H1 (cell line): Measurements from ENCODE around the gene TDRD3. TPM values are rescaled to one million over a fixed set of nuclear protein-coding genes. Genes with fewer than 3 reads are reported as not detected.

Source experiments
- CTCF ChIA-PET: fragments of 300-600 bp; sonication (Branson Sonifier 250); formaldehyde crosslinking; loops from one replicate; lab custom pipeline; 2021; ENCODE audit not compliant: partially characterized antibody; lab: Charles Lee
- POLR2A ChIA-PET: fragments of 300-600 bp; sonication (Branson Sonifier 250); formaldehyde crosslinking; loops from one replicate; lab custom pipeline; 2021; ENCODE audit warnings: inconsistent platforms; ENCODE audit not compliant: partially characterized antibody; lab: Charles Lee
- DNase-seq, 2 experiments: peaks; one replicate each; pipeline versions ENCODE4 v3.0.0 to v3.0.0-alpha.2; 2010 to 2022; ENCODE audit warnings: low spot score in 2 of 2, low read depth in 1 of 2, mixed read lengths in 1 of 2
- FAIRE-seq: peaks from 2 replicates; lab custom pipeline; 2011; peaks lifted over from hg19 to GRCh38; lab: Jason Lieb, UNC
- H2AFZ ChIP-seq: 2 replicates; pipeline ENCODE4 v1.8.1; 2012; ENCODE audit warnings: low read length, inconsistent platforms
- H2AK5ac ChIP-seq: 2 replicates; pipeline ENCODE4 v1.6.1; 2013; ENCODE audit warnings: low read depth, low read length
- H2BK120ac ChIP-seq: replicated peaks from 2 replicates; pipeline ENCODE3; 2013; ENCODE audit warnings: low read depth, low read length, inconsistent platforms
- H2BK12ac ChIP-seq: 2 replicates; pipeline ENCODE4 v1.6.1; 2013; ENCODE audit warnings: low read depth, low read length
- H2BK15ac ChIP-seq: 2 replicates; pipeline ENCODE4 v1.6.1; 2013; ENCODE audit warnings: low read length
- H2BK20ac ChIP-seq: 2 replicates; pipeline ENCODE4 v1.6.1; 2013; ENCODE audit warnings: low read length
- H2BK5ac ChIP-seq: 2 replicates; pipeline ENCODE4 v1.6.1; 2013; ENCODE audit warnings: low read depth, low read length
- H3K14ac ChIP-seq: 2 replicates; pipeline ENCODE4 v1.6.1; 2013; ENCODE audit warnings: inconsistent platforms; ENCODE audit not compliant: insufficient read length
- H3K18ac ChIP-seq: 2 replicates; pipeline ENCODE4 v1.6.1; 2013; ENCODE audit warnings: low read length; ENCODE audit errors: extremely low read depth
- H3K23ac ChIP-seq: 2 replicates; pipeline ENCODE4 v1.6.1; 2013; ENCODE audit warnings: inconsistent platforms; ENCODE audit not compliant: insufficient read length
- H3K23me2 ChIP-seq: 2 replicates; pipeline ENCODE4 v1.6.1; 2013; ENCODE audit warnings: low read depth, low read length
- H3K27ac ChIP-seq: 2 replicates; pipeline ENCODE4 v1.6.1; 2011; ENCODE audit warnings: low read depth, low read length, inconsistent platforms
- H3K27me3 ChIP-seq, 4 experiments: replicated peaks in 1 of 4; 1 replicate in 1 of 4; 2 replicates in 3 of 4; pipeline versions ENCODE4 v1.6.1 to v1.8.1; 2011 to 2013; ENCODE audit warnings: low read length in 3 of 4, mild to moderate bottlenecking in 3 of 4, inconsistent platforms in 2 of 4, mixed read lengths in 2 of 4, moderate library complexity in 1 of 4; ENCODE audit not compliant: control insufficient read depth in 3 of 4, insufficient read depth in 3 of 4; ENCODE audit errors: extremely low read depth in 1 of 4
- H3K36me3 ChIP-seq, 4 experiments: 2 replicates each; pipeline versions ENCODE4 v1.6.1 to v1.8.1; 2011 to 2013; ENCODE audit warnings: mild to moderate bottlenecking in 4 of 4, low read length in 3 of 4, moderate library complexity in 2 of 4, control low read depth in 1 of 4, inconsistent platforms in 1 of 4; ENCODE audit not compliant: insufficient read depth in 4 of 4, control insufficient read depth in 2 of 4
- H3K4ac ChIP-seq: replicated peaks from 2 replicates; pipeline ENCODE3; 2013; ENCODE audit warnings: low read length, low read depth, mixed read lengths, inconsistent platforms; ENCODE audit not compliant: insufficient read length
- H3K4me1 ChIP-seq, 4 experiments: replicated peaks in 1 of 4; 1 replicate in 1 of 4; 2 replicates in 3 of 4; pipeline versions ENCODE4 v1.6.1 to v1.8.1; 2011 to 2013; ENCODE audit warnings: low read length in 3 of 4, inconsistent platforms in 2 of 4, mixed read lengths in 1 of 4; ENCODE audit not compliant: insufficient read depth in 4 of 4, control insufficient read depth in 3 of 4
- H3K4me2 ChIP-seq, 2 experiments: 2 replicates each; pipeline versions ENCODE4 v1.6.1 to v1.8.1; 2011 to 2013; ENCODE audit warnings: low read depth in 2 of 2, low read length in 2 of 2, control low read depth in 1 of 2, inconsistent platforms in 1 of 2, mild to moderate bottlenecking in 1 of 2; ENCODE audit not compliant: insufficient read depth in 1 of 2
- H3K4me3 ChIP-seq, 4 experiments: fragments of 200-600, 300-600 bp in 1 of 4; sonication (generic), shearing (Covaris generic), sonication (Bioruptor Twin) in 1 of 4; 2 replicates each; pipeline versions ENCODE4 v1.5.1 to v1.8.1; 2011 to 2016; ENCODE audit warnings: low read length in 4 of 4, low read depth in 3 of 4, control low read depth in 2 of 4, inconsistent platforms in 2 of 4, mild to moderate bottlenecking in 2 of 4, mixed read lengths in 1 of 4, moderate library complexity in 1 of 4; ENCODE audit not compliant: insufficient read depth in 2 of 4; ENCODE audit errors: extremely low read depth in 1 of 4
- H3K56ac ChIP-seq: replicated peaks from 2 replicates; pipeline ENCODE3; 2013; ENCODE audit warnings: low read depth, mild to moderate bottlenecking, mixed read lengths, low read length, inconsistent platforms; ENCODE audit not compliant: insufficient read length
- H3K79me1 ChIP-seq: 2 replicates; pipeline ENCODE4 v1.6.1; 2013; ENCODE audit warnings: low read depth, low read length, control low read depth
- H3K79me2 ChIP-seq, 2 experiments: 2 replicates each; pipeline versions ENCODE4 v1.6.1 to v1.8.1; 2012 to 2013; ENCODE audit warnings: low read length in 2 of 2, mild to moderate bottlenecking in 2 of 2, inconsistent platforms in 1 of 2; ENCODE audit not compliant: insufficient read depth in 2 of 2, control insufficient read depth in 1 of 2
- H3K9ac ChIP-seq, 4 experiments: replicated peaks in 1 of 4; 1 replicate in 1 of 4; 2 replicates in 3 of 4; pipeline versions ENCODE4 v1.6.1 to v1.8.1; 2011 to 2013; ENCODE audit warnings: low read depth in 3 of 4, low read length in 3 of 4, control low read depth in 2 of 4, mild to moderate bottlenecking in 2 of 4, moderate library complexity in 2 of 4, inconsistent platforms in 1 of 4; ENCODE audit errors: extremely low read depth in 1 of 4
- H3K9me3 ChIP-seq, 2 experiments: 2 replicates each; pipeline versions ENCODE4 v1.6.1 to v1.8.1; 2012 to 2013; ENCODE audit warnings: mild to moderate bottlenecking in 2 of 2, moderate library complexity in 2 of 2, control low read depth in 1 of 2, inconsistent platforms in 1 of 2, low read depth in 1 of 2, low read length in 1 of 2, mixed read lengths in 1 of 2; ENCODE audit not compliant: insufficient read depth in 2 of 2
- H4K20me1 ChIP-seq, 2 experiments: replicated peaks in 1 of 2; 2 replicates each; pipeline versions ENCODE3 to v1.8.1; 2011 to 2013; ENCODE audit warnings: inconsistent platforms in 2 of 2, low read length in 2 of 2, mild to moderate bottlenecking in 1 of 2; ENCODE audit not compliant: insufficient read depth in 2 of 2, control insufficient read depth in 1 of 2
- H4K5ac ChIP-seq: 2 replicates; pipeline ENCODE4 v1.6.1; 2013; ENCODE audit warnings: low read length, low read depth, mixed read lengths, inconsistent platforms; ENCODE audit not compliant: insufficient read length
- H4K8ac ChIP-seq: 2 replicates; pipeline ENCODE4 v1.8.0; 2013; ENCODE audit warnings: mild to moderate bottlenecking, moderate library complexity, low read length, inconsistent platforms; ENCODE audit not compliant: insufficient read depth; ENCODE audit errors: extremely low read depth
- H4K91ac ChIP-seq: replicated peaks from 2 replicates; pipeline ENCODE3; 2013; ENCODE audit warnings: low read length, mixed read lengths, inconsistent platforms; ENCODE audit not compliant: insufficient read length
- BACH1 ChIP-seq: IDR thresholded peaks from 2 replicates; pipeline ENCODE4 v1.6.1; 2012; ENCODE audit warnings: low read length, improper control_type of control experiment
- RAD21 ChIP-seq, 2 experiments: IDR thresholded peaks in 1 of 2; conservative IDR thresholded peaks in 1 of 2; 2 replicates each; pipeline ENCODE4 v1.6.1; 2011; ENCODE audit warnings: low read depth in 2 of 2, low read length in 2 of 2, improper control_type of control experiment in 1 of 2, inconsistent platforms in 1 of 2, mild to moderate bottlenecking in 1 of 2, moderate library complexity in 1 of 2
- ZNF274 ChIP-seq: IDR thresholded peaks from 2 replicates; pipeline ENCODE4 v1.7.0; 2012; ENCODE audit warnings: low read length, borderline replicate concordance; ENCODE audit errors: extremely low read depth
- WGBS, 2 experiments: shearing (Covaris generic) in 1 of 2; methylation state at CpG; one replicate each; pipeline versions ENCODE4 v1.1.6 to v1.1.7; 2013 to 2015; ENCODE audit warnings: low lambda C conversion rate in 2 of 2, mixed read lengths in 2 of 2, inconsistent platforms in 1 of 2, low coverage in 1 of 2, missing lambda C conversion rate in 1 of 2; ENCODE audit not compliant: insufficient replicate concordance in 2 of 2, insufficient coverage in 1 of 2, insufficient read length in 1 of 2; ENCODE audit errors: extremely low coverage in 1 of 2, missing lambda C conversion rate in 1 of 2; 5-methylcytosine and 5-hydroxymethylcytosine counted together
- polyA plus RNA-seq, 7 experiments: library from polyadenylated mRNA; depleted of rRNA in 3 of 7; stranded (reverse) in 5 of 7; unstranded in 2 of 7; fragments of >200 nt in 5 of 7; fragments of 200-250 nt in 2 of 7; gene quantifications; 1 replicate in 5 of 7; 2 replicates in 1 of 7; 4 replicates in 1 of 7; pipeline versions ENCODE4 v1.2.1 to v1.2.3, GENCODE V29; 2011 to 2013; ENCODE audit warnings: missing spikeins in 2 of 7, mixed read lengths in 2 of 7
- total RNA-seq: library from RNA; stranded (reverse); fragmentation: NEBNext Ultra II Directional; extraction: Animal tissue kit (Norgen Biotek cat#: 25700); gene quantifications from 2 replicates; pipeline ENCODE4 v1.2.1, GENCODE V29; 2021
- TF ChIP-seq, protein P1 (sequence below), 3 experiments: IDR thresholded peaks; 1 replicate in 2 of 3; 2 replicates in 1 of 3; pipeline versions ENCODE4 v1.5.1 to v1.6.1; 2011; ENCODE audit warnings: low read length in 3 of 3, mild to moderate bottlenecking in 3 of 3, inconsistent platforms in 2 of 3, low read depth in 1 of 3, moderate library complexity in 1 of 3; ENCODE audit not compliant: insufficient read depth in 1 of 3; ENCODE audit errors: control extremely low read depth in 1 of 3

The TDRD3 gene
- total and polyA plus RNA-seq, 2 of the 8 experiments (the other 6 are each of a cell fraction or from before 2014, with no cell fraction given) = 2.5 to 14.7 TPM

- 40% methylated on average over 2 of the region's 2 CpGs; no CpG with 5 or more reads in 1 of the 2 experiments for WGBS, 2 experiments
- Histone ChIP-seq H2BK20ac (no peak overlapping the region), H2BK5ac (no peak overlapping the region), H3K79me2 (no peaks in the 10 kb centered on the region), H3K14ac (no peak overlapping the region), H2BK120ac (no peak overlapping the region), H3K9me3 (no peaks in the 10 kb centered on the region), H3K23me2 (no peaks in the 10 kb centered on the region)
- POLR2A ChIA-PET = no interaction called here
- TF ChIP-seq RAD21 (IDR thresholded peaks at IDR 0.05 in 1 of 2, conservative IDR thresholded peaks at IDR 0.05 in 1 of 2; ENCODE audit: low read depth in 2 of 2, low read length in 2 of 2) (peak; percentile 74 to 75), BACH1 (no peak), ZNF274 (no peak)
- TF ChIP-seq, protein P1, sequence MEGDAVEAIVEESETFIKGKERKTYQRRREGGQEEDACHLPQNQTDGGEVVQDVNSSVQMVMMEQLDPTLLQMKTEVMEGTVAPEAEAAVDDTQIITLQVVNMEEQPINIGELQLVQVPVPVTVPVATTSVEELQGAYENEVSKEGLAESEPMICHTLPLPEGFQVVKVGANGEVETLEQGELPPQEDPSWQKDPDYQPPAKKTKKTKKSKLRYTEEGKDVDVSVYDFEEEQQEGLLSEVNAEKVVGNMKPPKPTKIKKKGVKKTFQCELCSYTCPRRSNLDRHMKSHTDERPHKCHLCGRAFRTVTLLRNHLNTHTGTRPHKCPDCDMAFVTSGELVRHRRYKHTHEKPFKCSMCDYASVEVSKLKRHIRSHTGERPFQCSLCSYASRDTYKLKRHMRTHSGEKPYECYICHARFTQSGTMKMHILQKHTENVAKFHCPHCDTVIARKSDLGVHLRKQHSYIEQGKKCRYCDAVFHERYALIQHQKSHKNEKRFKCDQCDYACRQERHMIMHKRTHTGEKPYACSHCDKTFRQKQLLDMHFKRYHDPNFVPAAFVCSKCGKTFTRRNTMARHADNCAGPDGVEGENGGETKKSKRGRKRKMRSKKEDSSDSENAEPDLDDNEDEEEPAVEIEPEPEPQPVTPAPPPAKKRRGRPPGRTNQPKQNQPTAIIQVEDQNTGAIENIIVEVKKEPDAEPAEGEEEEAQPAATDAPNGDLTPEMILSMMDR (IDR thresholded peaks at IDR 0.05; ENCODE audit: control extremely low read depth in 1 of 3, insufficient read depth in 1 of 3, low read depth in 1 of 3, low read length in 3 of 3) = peak in 2 of 3 experiments; percentile 55 to 62; a peak in 2 of 4 replicates
- TF ChIP-seq, all 59 proteins: peak for 2
- H3K18ac ChIP-seq = no peak overlapping the region
- H4K20me1 ChIP-seq = no peaks in the 10 kb centered on the region
- no peak overlapping the region for H2AK5ac ChIP-seq
- no peaks in the 10 kb centered on the region for H3K27me3 ChIP-seq
- peaks cover 0 to 3% (median 0%) of the 10 kb centered on the region in 4 experiments; a peak in 1 of 7 replicates for H3K4me1 ChIP-seq
- DNase-seq (no peak), FAIRE-seq (peak; percentile 73)
- CTCF ChIA-PET = interaction anchor here (0.5 to 3.6 kb wide), 29 partner anchors 8 to 1532 kb away, joined by 3 to 32 read pairs (median 4); partner anchors contain the start of gene PCDH20
- no peak overlapping the region for H3K4me2 ChIP-seq
- H4K91ac ChIP-seq = no peak overlapping the region
- H3K56ac ChIP-seq = no peak overlapping the region
- H3K79me1 ChIP-seq = no peaks in the 10 kb centered on the region
- no peak overlapping the region for H4K5ac ChIP-seq
- no peak overlapping the region for H4K8ac ChIP-seq
- H2BK15ac ChIP-seq = no peak overlapping the region
- H3K27ac ChIP-seq = no peak overlapping the region
- H3K23ac ChIP-seq = no peak overlapping the region
- H2BK12ac ChIP-seq = no peak overlapping the region
- no peak overlapping the region for H3K4ac ChIP-seq
- no peak overlapping the region for H3K4me3 ChIP-seq
- H2AFZ ChIP-seq = no peak overlapping the region
- no peaks in the 10 kb centered on the region for H3K36me3 ChIP-seq
- H3K9ac ChIP-seq = no peak overlapping the region
Measured at GRCh38 chr13:60448907-60449510, 52.0 kb downstream of the TDRD3 start.
